NB4 (cell line): ENCODE results near the gene MRPL36.

ENCODE experiments used
- CTCF ChIP-seq: IDR thresholded peaks from one replicate; pipeline ENCODE4 v1.5.1; 2012; ENCODE audit warnings: low read depth, low read length
- POLR2A ChIP-seq: IDR thresholded peaks from 2 replicates; pipeline ENCODE4 v1.6.1; 2011; ENCODE audit warnings: mild to moderate bottlenecking; ENCODE audit not compliant: insufficient read length; ENCODE audit errors: extremely low read depth

DNA sequence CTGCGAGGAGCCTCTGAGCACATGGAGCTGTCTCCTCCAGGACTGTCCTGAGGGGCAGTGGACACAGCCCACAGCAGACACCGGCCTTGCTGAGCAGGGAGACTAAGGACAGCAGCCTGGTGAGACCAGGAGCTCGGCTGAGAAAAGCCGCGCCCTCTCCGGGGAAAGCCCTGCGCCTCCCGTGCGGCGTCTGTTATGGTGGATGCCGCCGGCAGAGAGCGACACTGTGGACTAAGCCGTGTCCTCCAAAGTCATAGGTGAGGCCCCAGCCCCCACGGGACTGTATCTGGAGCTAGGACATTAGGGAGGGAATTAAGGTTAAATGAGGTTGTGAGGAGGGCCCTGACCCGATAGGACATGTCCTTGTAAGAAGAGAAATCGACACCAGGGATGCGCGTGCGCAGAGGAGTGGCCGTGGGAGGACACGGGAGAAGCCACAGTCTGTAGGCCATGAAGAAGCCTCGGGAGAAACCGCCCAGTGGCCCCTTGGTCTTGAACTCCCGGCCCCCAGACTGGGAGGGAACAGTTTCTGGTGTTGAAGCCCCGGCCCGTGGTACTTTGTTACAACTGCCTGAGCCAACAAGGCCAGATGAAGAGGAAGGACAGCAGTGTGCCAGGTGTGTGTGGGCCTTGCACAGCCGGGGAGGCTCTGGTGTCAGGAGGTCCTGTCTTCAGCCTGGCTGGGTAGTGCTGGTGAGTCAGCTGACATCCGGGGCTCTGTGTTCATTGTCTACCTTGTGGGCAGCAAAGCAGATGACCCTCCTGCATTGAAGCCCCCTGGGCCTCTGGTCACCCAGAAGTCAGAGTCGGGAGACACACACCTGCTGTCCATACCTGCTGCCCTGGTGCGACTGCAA lies 22.1 kb downstream of the MRPL36 start:
- TF ChIP-seq CTCF, result no peak
- no peak for TF ChIP-seq POLR2A
